Measurements from ENCODE around the gene ZNF791. TPM values are rescaled to one million over a fixed set of nuclear protein-coding genes. Genes with fewer than 3 reads are reported as not detected.

Gene ZNF791
- total RNA-seq, 1 donor from 2014 or later: 26.1 TPM

DNA sequence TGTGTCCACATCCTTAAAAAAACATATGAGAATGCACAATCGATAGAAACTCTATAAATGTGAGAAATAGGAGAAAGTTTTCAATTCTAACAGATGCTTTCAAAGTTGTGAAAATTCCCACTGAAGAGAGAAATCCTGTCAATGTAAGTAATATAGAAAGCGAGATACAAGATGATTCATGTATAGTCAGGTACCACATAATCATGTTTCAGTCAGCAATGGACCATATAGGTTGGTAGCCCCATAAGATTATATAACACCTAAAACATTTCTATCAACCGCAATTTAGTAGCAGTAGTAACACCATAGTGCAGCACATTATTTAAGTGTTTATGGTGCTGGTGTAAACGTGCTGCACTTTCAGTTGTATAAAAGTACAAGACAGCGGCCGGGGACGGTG, 18.5 kb downstream of the ZNF791 start:
- Mint-ChIP-seq H3K9me3 (ENCODE audit: unreplicated experiment) (peaks cover 20% of the 10 kb centered on the region), H3K4me1 (ENCODE audit: unreplicated experiment) (no peaks in the 10 kb centered on the region), H3K4me3 (ENCODE audit: unreplicated experiment) (no peak overlapping the region), H3K27ac (ENCODE audit: unreplicated experiment) (no peak overlapping the region), H3K27me3 (ENCODE audit: unreplicated experiment) (no peaks in the 10 kb centered on the region), H3K36me3 (ENCODE audit: unreplicated experiment) (peaks cover 56% of the 10 kb centered on the region)
- TF ChIP-seq, protein P1, sequence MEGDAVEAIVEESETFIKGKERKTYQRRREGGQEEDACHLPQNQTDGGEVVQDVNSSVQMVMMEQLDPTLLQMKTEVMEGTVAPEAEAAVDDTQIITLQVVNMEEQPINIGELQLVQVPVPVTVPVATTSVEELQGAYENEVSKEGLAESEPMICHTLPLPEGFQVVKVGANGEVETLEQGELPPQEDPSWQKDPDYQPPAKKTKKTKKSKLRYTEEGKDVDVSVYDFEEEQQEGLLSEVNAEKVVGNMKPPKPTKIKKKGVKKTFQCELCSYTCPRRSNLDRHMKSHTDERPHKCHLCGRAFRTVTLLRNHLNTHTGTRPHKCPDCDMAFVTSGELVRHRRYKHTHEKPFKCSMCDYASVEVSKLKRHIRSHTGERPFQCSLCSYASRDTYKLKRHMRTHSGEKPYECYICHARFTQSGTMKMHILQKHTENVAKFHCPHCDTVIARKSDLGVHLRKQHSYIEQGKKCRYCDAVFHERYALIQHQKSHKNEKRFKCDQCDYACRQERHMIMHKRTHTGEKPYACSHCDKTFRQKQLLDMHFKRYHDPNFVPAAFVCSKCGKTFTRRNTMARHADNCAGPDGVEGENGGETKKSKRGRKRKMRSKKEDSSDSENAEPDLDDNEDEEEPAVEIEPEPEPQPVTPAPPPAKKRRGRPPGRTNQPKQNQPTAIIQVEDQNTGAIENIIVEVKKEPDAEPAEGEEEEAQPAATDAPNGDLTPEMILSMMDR (IDR thresholded peaks at IDR 0.05): no peak
- no peak for DNase-seq (ENCODE audit: extremely low spot score, unreplicated experiment)

DNA sequence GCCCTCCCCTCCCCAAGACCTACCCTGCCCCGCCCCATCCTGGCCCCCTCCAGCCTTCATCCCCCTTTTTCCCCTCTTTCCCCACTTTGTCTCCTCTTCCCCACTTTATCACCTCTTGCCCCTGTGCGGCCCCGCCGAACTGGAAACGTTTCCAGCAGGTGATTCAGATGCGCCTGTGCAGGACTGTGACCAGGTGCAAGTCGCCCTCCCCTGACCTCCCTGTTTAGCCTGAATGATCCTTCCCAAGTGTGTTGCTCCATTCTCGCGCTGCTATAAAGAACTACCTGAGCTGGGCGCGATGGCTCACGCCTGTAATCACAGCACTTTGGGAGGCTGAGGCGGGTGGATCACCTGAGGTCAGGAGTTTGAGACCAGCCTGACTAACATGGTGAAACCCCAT, 25.9 kb downstream of the ZNF791 start:
- no peaks in the 10 kb centered on the region for H3K27me3 Mint-ChIP-seq (ENCODE audit: unreplicated experiment)
- H3K27ac Mint-ChIP-seq (ENCODE audit: unreplicated experiment): no peak overlapping the region
- peaks cover 6% of the 10 kb centered on the region for H3K4me1 Mint-ChIP-seq (ENCODE audit: unreplicated experiment)
- TF ChIP-seq, protein P1 (IDR thresholded peaks at IDR 0.05): no peak
- H3K36me3 Mint-ChIP-seq (ENCODE audit: unreplicated experiment): peaks cover 15% of the 10 kb centered on the region
- H3K9me3 Mint-ChIP-seq (ENCODE audit: unreplicated experiment): no peaks in the 10 kb centered on the region
- no peak overlapping the region for H3K4me3 Mint-ChIP-seq (ENCODE audit: unreplicated experiment)
- DNase-seq (ENCODE audit: extremely low spot score, unreplicated experiment): no peak

GRCh38 chr19:12638611-12639182, 28.0 kb downstream of the ZNF791 start:
- H3K27me3 Mint-ChIP-seq (ENCODE audit: unreplicated experiment): no peaks in the 10 kb centered on the region
- peaks cover 6% of the 10 kb centered on the region for H3K36me3 Mint-ChIP-seq (ENCODE audit: unreplicated experiment)
- no peak for DNase-seq (ENCODE audit: extremely low spot score, unreplicated experiment)
- H3K9me3 Mint-ChIP-seq (ENCODE audit: unreplicated experiment): no peaks in the 10 kb centered on the region
- TF ChIP-seq, protein P1 (IDR thresholded peaks at IDR 0.05): no peak
- peaks cover 6% of the 10 kb centered on the region for H3K4me1 Mint-ChIP-seq (ENCODE audit: unreplicated experiment)
- H3K27ac Mint-ChIP-seq (ENCODE audit: unreplicated experiment): no peak overlapping the region
- H3K4me3 Mint-ChIP-seq (ENCODE audit: unreplicated experiment): no peak overlapping the region

GRCh38 chr19:12639901-12640613, 29.3 kb downstream of the ZNF791 start:
- peak overlapping the region; percentile 44 for H3K4me3 Mint-ChIP-seq (ENCODE audit: unreplicated experiment)
- H3K4me1 Mint-ChIP-seq (ENCODE audit: unreplicated experiment): peaks cover 6% of the 10 kb centered on the region
- no peaks in the 10 kb centered on the region for H3K27me3 Mint-ChIP-seq (ENCODE audit: unreplicated experiment)
- H3K9me3 Mint-ChIP-seq (ENCODE audit: unreplicated experiment): no peaks in the 10 kb centered on the region
- TF ChIP-seq, protein P1 (IDR thresholded peaks at IDR 0.05): peak; percentile 78
- peak; percentile 92 for DNase-seq (ENCODE audit: extremely low spot score, unreplicated experiment)
- H3K27ac Mint-ChIP-seq (ENCODE audit: unreplicated experiment): peak overlapping the region; percentile 41
- peaks cover 1% of the 10 kb centered on the region for H3K36me3 Mint-ChIP-seq (ENCODE audit: unreplicated experiment)

DNA sequence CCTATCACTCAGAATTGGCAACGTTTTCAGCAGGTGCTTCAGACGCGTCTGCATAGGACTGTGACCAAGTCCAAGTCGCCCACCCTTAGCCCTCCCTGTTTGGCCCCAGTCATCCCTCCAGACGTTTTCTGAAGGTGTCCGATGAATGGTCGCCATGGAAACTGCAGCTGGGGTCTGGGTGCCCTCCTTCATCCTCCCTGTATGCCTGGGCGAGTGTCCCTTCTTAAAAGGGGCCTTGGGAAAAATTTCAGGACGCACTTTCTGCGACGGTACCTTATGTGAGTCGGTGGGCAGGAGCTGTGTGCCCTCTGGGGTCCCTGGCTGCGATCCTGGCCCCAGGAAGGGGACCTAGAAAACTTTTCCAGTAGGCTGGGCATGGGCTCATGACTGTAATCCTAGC, 30.7 kb downstream of the ZNF791 start:
- Mint-ChIP-seq H3K27me3 (ENCODE audit: unreplicated experiment) (no peaks in the 10 kb centered on the region), H3K4me1 (ENCODE audit: unreplicated experiment) (peaks cover 6% of the 10 kb centered on the region), H3K4me3 (ENCODE audit: unreplicated experiment) (no peak overlapping the region), H3K9me3 (ENCODE audit: unreplicated experiment) (no peaks in the 10 kb centered on the region), H3K27ac (ENCODE audit: unreplicated experiment) (no peak overlapping the region), H3K36me3 (ENCODE audit: unreplicated experiment) (peaks cover 1% of the 10 kb centered on the region)
- DNase-seq (ENCODE audit: extremely low spot score, unreplicated experiment): no peak
- TF ChIP-seq, protein P1 (IDR thresholded peaks at IDR 0.05): no peak

All from osteocyte (in vitro differentiated cells).